Islet precursor cell (in vitro differentiated cells): Measurements from ENCODE around the gene ZEB1.
"Not testable (repeated sequence)": the region's sequence is repeated elsewhere in the genome, so short reads cannot be mapped to it uniquely, and the experiment has no call there.

Experiments
- DNase-seq: peaks from one replicate; pipeline ENCODE4 v3.0.0-alpha.2; 2018

ZEB1 gene

DNA sequence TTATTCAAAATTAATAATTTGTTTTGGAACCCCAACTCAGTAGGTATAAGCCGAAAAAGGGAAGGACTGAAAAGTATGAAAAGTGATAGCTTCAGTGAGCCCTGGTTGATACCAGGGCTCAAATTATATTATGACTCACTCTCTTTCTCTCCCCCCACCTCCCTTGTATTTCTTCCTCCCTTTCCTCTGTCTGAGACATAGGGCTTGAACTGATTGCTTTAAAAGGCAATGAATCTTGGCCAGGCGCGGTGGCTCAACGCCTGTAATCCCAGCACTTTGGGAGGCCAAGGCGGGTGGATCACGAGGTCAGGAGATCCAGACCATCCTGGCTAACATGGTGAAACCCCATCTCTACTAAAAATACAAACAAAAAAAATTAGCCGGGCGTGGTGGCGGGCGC, 108.3 kb downstream of the ZEB1 start:
- DNase-seq, result not testable (repeated sequence)

DNA sequence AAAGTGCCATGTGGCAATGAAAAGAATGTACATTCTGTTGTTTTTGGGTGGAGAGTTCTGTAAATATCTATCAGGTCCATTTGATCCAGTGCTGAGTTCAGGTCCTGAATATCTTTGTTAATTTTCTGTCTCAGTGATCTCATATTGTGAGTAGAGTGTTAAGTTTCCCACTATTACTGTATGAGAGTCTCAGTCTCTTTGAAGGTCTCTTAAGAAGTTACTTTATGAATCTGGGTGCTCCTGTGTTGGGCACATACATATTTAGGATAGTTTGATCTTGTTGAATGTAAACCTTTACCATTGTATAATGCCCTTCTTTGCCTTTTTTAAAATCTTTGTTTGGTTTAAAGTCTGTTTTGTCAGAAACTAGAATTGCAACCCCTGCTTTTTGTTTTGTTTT, 109.5 kb downstream of the ZEB1 start:
- DNase-seq, result not testable (repeated sequence)

DNA sequence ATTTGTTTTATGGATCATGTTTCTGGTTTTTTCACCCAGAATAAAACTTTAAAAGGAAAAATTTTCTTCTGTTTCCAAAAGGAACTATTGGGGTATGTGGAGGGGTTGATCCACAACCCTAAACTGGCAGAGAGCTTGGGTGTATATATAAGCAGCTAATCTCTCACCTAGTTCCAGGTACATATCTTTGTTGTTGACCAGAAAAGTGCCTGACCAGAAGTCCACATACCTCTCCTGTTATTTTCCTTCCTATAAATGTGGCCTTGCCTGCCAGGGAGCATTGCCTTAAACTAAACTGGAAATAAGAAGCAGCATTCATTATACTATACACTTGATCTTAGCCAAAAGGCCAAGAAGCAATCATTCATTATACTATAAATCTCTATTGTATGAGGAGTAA, 112.0 kb downstream of the ZEB1 start:
- DNase-seq, result no peak

DNA sequence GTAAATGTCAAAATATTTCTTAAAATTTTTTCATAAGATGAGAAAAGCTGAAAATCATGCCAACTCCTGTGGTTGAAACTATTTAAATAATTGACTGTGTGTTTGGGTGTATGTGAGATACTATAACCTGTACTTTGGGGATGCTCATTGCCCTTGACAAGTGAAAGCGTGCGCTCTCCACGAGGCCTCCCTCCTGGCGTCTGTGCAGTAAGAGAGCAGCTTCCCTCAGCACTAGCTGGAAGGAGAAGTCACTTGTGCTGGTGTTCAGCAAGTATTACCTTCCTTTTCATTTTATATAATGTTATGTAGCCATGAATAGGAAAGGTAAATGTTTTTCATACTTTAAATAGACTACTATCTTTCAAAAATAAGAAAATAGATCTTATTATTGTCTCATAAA, 118.9 kb downstream of the ZEB1 start:
- DNase-seq, result no peak

DNA sequence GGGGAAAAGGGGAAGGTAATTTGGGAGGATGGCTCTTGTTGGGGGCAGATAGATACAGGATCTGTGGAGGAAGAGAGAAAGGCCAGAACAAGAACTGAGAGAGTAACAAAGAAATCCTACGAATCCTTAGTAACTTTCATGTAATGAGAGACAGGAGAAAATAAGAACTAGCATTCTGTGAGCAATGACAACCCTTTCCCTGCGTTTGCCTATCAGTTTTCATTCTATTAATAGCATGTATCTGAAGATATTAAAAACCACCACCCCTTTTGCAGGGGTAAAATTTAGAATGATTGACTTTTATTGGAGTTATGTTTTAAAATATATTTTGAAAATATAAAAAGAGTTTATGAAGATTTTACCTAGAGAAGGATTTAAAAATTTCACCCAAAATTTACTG, 132.8 kb downstream of the ZEB1 start:
- DNase-seq, result no peak

DNA sequence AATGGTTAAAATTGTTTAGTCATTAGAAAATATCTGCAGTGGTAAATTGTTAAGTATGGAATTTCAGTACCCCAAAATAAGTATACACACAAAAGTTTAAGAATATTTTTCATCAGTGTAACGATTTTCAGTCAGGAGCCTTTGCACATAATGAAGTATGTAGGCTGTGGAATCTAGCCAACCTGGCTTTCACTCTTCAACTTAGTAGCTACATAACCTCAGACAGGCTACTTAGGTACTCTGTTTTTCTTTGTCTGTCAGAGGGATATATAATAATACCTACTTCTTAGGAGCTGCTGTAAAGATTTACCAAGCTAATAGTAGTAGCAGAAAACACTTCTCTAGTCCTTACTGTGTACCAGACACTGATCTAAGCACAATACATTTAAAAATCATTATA, 137.5 kb downstream of the ZEB1 start:
- no peak for DNase-seq

DNA sequence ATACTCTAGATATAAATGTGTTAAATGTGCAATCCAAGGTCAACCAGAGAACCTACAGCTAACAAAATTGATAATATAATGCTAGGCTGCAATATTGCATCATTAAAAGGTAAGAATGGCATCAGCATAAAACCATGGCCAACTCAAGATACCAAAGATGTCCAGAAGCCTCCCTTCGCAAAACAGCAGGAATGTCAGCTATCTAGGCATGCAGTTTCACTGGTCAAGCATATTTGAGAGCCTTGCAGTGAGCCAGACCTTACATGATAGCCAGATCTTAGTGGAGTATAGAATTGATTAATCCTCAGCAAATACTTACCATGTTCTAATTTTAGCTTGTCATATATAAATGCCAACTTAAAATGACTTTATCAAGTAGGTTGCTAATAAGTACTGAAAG, 138.8 kb downstream of the ZEB1 start:
- DNase-seq, result no peak

DNA sequence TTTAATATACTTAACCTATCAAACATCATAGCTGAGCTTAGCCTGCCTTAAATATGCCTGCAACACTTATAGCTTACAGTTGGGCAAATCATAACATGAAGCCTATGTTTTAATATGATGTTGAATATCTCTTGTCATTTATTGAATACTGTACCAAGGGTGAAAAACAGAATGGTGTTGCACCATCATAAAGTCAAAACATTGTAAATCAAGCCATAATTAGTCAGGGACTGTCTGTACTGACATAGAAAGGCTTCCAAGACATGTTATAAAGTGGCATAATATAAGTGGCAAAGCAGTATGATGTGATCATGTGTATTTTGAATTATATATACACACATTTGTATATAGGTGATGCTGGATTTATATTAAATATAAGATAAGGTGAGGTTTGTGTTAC, 140.0 kb downstream of the ZEB1 start:
- no peak for DNase-seq

DNA sequence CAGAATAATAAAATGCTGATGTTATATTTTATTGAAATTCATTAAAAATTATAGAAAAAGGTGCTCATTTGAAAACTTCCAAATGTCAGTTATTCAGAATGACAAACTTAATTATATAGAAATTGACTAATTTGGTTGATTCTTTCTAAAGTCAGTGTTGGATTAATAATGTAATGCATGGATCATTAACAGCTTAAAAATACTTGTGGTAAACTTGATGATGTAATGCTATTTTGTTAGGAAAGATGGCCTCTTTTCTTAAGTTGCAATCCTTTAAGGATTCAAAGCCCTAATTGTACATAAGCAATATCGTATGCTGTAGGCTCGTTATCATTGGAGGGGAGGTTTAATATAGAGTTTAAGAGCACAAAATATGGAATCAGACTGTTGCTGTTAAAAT, 141.2 kb downstream of the ZEB1 start:
- DNase-seq, result no peak

DNA sequence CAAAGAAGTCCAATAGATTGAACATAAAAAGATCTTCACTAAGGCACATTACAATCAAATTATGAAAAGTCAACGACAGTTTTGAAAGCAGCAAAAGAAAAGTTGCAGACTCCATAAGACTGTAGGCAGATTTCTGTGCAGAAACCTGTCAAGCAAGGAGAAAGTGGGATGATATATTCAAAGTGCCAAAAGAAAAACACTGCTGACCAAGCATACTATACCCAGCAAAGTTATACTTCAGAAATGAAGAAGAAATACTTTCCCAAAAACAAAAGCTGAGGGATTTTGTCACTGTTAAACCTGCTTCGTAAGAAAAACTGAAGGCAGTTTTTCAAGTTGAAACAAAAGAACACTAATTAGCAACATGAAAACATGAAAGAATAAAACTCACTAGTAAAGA, 145.5 kb downstream of the ZEB1 start:
- no peak for DNase-seq

DNA sequence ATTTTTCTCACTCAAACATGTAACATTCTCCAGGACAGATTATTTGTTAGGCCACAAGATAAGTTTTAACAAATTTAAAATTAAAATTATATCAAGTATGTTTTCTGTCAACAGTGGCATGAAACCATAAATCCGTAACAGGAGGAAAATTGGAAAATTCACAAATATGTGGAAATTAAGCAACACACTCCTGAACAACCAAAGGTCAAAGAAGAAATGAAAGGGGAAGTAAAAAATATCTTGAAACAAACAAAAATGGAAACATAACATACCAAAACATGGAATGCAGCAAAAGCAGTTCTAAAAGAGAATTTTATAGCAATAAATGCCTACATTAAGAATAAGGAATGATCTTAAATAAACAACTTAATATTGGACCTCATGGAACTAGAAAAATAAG, 147.3 kb downstream of the ZEB1 start:
- DNase-seq, result no peak

DNA sequence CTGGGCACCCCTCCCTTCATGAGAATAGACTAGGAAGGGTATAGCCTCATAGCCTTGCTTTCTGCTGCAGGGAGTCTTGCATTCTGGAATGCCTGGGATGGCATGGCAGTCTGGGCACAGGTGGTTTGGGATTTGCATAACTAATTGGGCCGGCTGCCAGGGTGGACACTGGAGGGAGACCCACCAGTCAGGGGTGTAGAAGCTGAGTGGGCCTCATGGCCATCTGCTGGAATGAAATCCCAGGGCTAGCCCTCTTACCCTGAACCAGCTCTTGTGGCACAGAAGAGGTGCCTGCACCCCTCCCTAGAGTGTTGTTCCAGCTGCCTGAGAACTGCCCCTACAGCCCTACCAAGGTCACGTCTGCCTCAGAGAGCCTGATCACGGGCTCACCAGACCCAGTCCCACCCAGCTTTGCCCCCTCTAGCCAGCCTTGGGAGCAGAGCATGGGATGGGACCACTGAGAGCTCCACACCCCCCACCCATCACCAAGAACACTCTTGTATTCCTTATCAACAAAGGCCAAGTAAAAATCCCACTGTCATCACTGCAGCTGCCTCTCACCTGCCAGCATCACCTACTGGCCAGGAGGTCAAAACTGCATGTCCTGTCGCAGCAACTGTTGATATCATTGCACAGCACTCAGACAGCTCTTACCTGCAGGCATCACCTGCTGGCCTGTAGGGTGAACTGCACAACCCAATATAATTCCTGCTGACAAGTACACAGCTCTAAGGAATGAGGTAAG, 148.9 kb downstream of the ZEB1 start:
- peak; percentile 71 for DNase-seq

DNA sequence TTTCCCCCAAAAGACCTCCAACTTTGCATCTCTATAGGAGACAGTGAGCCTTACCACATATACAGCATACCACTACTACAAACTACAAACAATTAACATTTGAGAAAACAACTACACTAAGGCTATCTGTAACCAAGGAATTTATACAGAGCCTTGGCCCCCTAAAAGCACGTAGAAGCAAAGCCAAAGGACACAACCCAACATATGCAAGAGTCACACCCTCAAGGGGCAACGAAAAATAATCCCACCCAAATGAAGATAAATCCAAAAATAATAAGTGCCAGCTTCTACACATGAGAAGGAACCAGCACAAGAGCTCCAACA, 149.5 kb downstream of the ZEB1 start:
- DNase-seq, result no peak

DNA sequence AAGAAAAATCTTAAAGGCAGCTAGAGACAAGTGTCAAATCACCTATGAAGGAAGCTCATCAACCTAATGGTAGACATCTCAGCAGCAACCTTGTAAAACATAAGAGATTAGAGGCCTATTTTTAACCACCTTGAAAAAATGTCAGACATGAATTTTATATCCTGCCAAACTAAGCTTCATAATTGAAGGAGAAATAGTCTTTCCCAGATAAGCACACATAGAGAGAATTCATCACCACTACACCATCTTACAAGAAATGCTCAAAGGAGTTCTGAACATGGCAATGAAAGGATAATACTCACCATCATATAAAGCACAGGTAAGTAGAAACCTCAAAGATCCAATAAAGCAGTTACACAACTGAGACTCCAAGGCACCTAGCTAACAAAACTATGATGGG, 156.5 kb downstream of the ZEB1 start:
- DNase-seq, result no peak

DNA sequence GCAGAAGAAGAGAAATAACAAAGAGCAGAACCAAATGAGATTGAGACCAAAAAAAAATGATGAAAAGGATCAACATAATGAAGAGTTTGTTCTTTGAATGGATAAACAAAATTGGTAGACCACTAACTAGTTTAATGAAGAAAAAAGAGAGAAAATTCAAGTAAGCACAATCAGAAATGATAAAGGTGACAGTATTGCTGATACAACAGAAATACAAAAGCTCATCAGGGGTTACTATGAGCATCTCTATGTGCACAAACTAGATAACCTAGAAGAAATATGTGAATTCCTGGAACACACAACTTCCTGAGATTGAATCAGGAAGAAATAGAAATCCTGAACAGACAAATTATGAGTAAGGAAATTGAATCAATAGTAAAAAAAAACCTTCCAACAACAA, 157.1 kb downstream of the ZEB1 start:
- no peak for DNase-seq

DNA sequence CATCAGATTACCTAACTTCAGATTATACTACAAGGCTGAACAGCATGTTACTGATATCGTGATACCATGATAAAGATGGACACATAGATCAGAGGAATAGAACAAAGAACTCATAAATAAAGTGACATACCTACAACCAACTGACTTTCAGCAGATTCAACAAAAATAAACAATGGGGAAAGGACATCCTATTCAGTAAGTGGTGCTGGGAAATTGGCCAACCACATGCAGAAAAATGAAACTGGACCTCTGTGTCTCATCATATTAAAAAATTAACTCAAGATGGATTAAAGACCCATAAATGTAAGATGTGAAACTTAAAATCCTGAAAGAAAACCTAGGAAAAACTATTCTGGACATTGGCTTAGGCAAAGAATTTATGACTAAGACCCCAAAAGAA, 158.6 kb downstream of the ZEB1 start:
- no peak for DNase-seq

DNA sequence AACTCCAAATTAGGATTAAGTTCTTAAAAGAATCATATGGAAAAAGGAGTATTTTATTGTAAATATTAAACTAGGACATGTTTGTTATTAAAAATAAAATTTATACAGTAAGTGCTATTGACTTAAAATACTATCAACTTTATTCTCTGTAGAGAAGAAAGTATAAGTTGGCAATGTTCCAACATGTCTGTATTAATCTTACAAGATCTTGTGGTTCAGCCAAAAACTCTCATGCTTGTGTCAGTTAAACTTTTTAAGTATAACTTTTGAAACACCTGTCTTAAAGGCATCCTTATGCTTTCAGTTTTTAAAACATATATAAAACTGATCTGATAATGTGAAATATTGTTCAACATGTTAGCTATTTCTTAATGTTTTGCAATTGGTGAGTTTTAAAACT, 160.7 kb downstream of the ZEB1 start:
- no peak for DNase-seq

DNA sequence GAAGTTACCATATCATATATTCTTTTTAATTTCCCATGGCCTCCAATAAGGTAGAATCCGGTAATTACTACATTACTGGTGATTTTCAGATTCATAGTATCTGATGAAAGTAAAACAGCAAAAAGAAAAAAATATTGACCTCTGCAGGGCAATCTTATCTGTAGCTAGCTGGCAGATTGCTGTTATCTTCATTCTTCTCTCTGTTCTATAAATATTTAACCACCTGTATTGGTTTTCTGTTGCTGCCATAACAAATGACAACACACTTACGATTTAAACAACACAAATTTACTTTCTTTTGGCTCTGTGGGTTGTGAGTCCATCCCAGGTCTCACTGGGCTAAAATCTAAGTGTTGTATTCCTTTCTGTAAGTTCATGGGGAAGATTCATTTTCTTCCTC, 164.5 kb downstream of the ZEB1 start:
- no peak for DNase-seq

DNA sequence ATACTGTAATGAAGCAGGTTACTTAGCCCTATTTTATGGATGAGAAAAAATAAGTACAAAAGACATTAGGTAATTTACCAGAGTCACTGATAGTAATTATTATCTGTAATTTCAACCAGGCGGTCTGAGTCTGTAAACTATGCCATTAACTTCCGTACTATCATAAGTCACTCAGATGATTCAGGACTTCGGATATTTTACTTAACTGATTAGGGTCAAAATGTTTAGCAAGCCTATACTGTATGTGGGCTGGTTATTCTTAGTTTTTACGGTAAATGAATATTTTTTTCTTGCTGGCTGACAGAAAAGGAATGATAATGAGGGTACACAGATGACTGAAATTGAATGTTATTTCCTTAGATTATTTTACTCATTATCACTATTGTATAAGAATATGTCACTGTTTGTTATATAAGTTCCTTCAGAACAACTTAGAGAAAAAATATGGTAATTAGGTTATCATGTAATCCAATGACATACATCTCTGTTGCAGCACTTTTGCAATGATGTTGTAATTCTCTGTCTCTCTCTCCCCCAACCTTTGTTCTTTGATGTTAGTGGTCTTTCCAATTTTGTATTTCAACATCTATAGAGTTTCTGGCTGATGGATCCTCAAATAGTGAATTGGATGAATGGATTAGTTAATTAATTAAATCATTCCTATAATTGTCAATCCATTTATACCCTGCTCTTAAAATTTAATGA, 165.6 kb downstream of the ZEB1 start:
- no peak for DNase-seq

DNA sequence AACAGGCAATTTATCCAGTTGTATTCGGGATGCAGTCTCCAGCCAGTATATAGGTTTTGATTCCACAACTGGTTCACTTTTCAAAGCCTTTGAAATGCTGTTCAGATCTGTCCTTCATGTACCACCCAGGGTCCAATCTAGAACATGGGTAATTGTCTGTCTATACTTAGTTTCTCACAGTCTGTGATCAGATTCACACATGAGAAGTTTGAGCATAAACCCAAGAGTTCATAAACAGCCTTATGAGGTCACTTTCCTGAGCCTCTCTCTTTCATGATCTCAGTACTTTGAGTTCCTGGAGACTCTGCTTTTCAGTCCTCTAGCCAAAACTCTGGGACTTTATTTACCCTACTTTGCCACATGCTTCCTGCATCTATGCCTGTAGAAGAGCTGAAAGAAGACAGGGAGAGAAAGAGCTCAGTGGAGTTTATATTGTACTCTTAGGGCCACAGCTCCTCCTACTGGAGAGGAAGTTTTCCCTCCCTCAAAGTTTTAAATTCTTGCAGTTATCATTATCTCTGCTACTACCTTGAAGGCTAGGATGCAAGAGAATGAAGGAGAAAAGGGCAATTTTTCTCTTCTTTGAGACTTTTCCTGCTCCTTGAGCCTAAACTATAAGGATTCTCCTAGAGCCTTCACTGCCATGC, 172.0 kb downstream of the ZEB1 start:
- peak; percentile 52 for DNase-seq

DNA sequence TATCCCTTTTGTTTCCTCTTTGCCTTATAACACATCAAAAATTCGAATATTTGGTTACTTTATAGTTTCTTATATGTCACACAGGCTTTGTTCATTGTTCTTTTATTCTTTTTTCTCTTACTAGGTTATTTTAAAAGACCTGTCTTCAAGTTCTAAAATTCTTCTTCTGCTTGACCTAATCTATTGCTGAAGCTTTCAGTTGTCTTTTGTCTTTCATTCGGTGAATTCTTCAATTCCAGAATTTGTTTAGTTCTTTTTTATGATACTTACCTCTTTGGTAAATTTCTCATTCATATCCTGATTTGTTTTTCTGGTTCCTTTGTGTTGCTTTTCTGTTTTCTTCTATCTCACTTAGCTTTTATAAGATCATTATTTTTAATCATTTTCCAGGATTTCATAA, 188.4 kb downstream of the ZEB1 start:
- DNase-seq, result no peak

DNA sequence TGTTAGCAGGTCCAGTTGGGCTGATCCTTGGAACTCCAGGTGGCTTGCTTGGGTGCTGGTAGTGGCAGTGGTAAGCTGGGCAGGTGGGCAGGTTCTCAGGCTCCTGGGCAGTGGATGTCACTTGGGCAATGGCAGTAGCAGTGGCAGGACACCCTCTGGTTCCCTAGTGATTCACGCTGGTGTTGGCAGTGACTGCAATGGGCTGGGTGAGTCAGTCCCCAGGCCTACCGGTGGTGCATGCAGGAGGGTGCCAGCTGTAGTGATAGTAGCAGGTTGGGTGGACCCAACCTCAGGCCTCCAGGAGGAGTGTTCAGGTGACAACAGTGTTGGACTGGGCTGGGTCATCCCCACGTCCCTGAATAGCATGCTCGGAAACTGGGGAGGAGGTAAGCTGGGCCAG, 189.2 kb downstream of the ZEB1 start:
- no peak for DNase-seq

DNA sequence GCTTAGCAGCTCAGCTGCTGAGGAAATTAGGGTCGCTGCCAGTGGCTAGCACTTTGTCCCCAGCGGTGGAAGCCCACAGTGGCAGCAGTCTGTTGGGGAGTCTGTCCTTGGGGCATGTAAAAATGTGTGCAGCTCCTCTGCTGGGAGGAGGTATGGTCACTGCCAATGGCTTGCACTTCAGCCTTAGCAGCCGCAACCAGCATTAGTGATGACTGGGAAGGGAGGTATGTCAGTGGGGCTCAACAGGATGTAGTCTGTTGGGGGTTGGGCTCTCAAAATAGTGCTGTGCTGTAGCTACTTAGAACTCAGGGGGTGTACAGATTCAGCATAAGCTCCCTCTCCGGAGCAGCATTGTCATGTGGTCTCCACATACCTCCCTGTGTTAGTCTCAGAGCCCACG, 189.9 kb downstream of the ZEB1 start:
- no peak for DNase-seq

DNA sequence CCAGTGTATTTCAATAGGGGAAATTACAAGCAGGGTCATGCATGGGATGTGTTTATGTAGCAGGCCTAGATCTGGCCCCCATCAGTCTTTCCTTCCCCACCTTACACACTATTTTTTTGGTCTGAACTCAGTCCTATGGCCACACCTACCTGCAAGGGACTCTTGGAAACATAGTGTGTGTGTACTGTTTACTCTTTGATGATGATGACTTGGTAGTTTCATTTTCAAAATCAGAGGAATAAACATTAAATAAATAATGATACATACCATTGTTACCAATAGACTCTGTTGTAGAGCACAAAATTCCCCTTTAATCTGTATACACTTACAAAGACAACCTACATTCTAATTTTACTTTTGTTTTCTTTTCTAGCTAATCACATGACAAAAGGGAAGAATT, 191.0 kb downstream of the ZEB1 start:
- DNase-seq, result no peak

DNA sequence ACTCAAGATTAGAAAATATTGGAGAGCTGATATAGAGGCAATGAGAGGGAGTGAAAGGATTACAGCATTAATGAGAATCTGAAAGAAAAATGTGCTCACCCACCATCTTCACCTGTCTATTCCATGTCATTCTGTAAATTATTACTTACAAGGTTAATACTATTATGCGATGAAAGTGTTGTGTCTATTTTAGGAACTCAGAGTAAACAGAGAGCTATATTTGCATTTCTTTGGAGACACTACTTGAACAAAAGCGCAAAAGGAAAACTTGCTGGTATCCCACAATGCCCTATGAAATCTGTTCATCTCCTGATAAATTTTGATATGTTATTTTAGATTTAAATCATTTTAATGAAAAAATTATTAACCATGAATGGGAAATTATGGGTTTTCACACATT, 196.1 kb downstream of the ZEB1 start:
- no peak for DNase-seq
